HG03571 (cell line): Measurements from ENCODE around the gene STAT5A.
"Not testable (repeated sequence)": the region's sequence is repeated elsewhere in the genome, so short reads cannot be mapped to it uniquely, and the experiment has no call there.

Source experiments
- ATAC-seq: cut with Tn5 transposase; IDR thresholded peaks from one replicate; pipeline ENCODE4 v1.9.1; 2021; ENCODE audit not compliant: unreplicated experiment

Gene STAT5A

GRCh38 chr17:42287977-42288802 is at the start of gene STAT5A:
STAT5A (plus strand) TSS chr17:42288498; CDS start chr17:42289412, 914 bp downstream.
- ATAC-seq, result no peak

- not testable (repeated sequence) for ATAC-seq
These were observed 48.7 kb upstream of the STAT5A start for GRCh38 chr17:42239576-42239975.

- no peak for ATAC-seq
These were observed 48.1 kb upstream of the STAT5A start for GRCh38 chr17:42240201-42240600.

- ATAC-seq, result not testable (repeated sequence)
These were observed 47.4 kb upstream of the STAT5A start for GRCh38 chr17:42240863-42241262.

- ATAC-seq, result no peak
These were observed 46.4 kb upstream of the STAT5A start for GRCh38 chr17:42241871-42242270.

GRCh38 chr17:42243493-42243982 is 44.8 kb upstream of the STAT5A start:
- no peak for ATAC-seq

- ATAC-seq, result not testable (repeated sequence)
These were observed 44.2 kb upstream of the STAT5A start for GRCh38 chr17:42244116-42244515.

- ATAC-seq, result not testable (repeated sequence)
These were observed 43.1 kb upstream of the STAT5A start for GRCh38 chr17:42245183-42245582.

- no peak for ATAC-seq
These were observed 41.8 kb upstream of the STAT5A start for GRCh38 chr17:42246515-42246914.

GRCh38 chr17:42247734-42248133 is 40.6 kb upstream of the STAT5A start:
- ATAC-seq, result no peak

GRCh38 chr17:42248351-42249179 is 39.7 kb upstream of the STAT5A start:
- ATAC-seq, result peak; percentile 71

- ATAC-seq, result no peak
These were observed 38.4 kb upstream of the STAT5A start for GRCh38 chr17:42249681-42250446.

GRCh38 chr17:42251115-42251514 is 37.2 kb upstream of the STAT5A start:
- ATAC-seq, result no peak

- no peak for ATAC-seq
These were observed 35.4 kb upstream of the STAT5A start for GRCh38 chr17:42252597-42253550.

GRCh38 chr17:42253578-42253977 is 34.7 kb upstream of the STAT5A start:
- ATAC-seq, result no peak

- ATAC-seq, result no peak
These were observed 32.9 kb upstream of the STAT5A start for GRCh38 chr17:42255445-42255844.

- no peak for ATAC-seq
These were observed 28.0 kb upstream of the STAT5A start for GRCh38 chr17:42260318-42260717.

- ATAC-seq, result not testable (repeated sequence)
These were observed 23.9 kb upstream of the STAT5A start for GRCh38 chr17:42264366-42264765.

- no peak for ATAC-seq
These were observed 21.8 kb upstream of the STAT5A start for GRCh38 chr17:42266462-42266861.
